ENCODE data around the gene UPF2.

The UPF2 gene

DNA sequence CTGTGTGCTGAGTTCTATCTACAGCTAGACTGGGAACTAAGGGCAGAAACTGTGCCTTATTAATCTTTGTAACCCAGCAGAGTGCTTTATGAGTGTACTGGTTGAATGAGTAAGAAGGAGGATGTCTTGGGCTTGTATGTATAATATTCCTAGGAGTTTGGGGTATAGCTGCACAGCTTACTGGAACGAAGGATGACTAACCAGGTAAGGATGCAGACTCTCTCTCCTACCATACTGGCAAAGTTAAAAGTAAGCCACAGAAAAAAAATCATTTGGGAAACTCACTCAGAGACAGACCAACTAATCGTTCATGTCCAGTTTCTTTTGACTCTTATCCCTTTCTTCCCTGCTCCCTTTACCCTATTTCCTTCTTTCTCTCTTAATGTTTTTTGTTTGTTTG lies 24.7 kb upstream of the UPF2 start:
- no peak overlapping the region for H3K9ac ChIP-seq (ENCODE audit: low read length)
- H3K27me3 ChIP-seq (ENCODE audit: control insufficient read depth in 1 of 2, insufficient read depth in 2 of 2, low read length in 2 of 2), result no peaks in the 10 kb centered on the region
- no peak overlapping the region for H3K27ac ChIP-seq (ENCODE audit: low read depth, low read length)
- no peaks in the 10 kb centered on the region for H3K9me3 ChIP-seq (ENCODE audit: low read length)
- no peak overlapping the region for H3K4me3 ChIP-seq (ENCODE audit: low read depth in 1 of 2, low read length in 2 of 2)
- H3K36me3 ChIP-seq (ENCODE audit: insufficient read depth, low read length), result no peaks in the 10 kb centered on the region
- peaks cover 8% of the 10 kb centered on the region for H3K4me1 ChIP-seq (ENCODE audit: insufficient read depth, low read length)

DNA sequence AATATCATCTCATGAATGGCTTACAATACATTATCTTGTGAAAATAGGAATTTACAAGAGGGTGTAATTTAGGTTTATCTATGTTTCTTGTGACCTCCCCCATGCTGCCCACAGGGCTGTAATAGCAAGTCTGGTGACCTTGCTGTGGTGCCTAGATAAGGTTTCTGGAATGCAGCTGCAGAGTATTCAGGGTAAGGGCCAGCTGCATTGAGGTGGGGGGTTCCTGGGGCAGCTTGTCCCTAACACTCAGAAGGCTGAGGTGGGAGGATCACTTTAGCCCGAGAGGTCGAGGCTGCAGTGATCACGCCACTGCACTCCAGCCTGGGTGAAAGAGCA lies 20.8 kb upstream of the UPF2 start:
- no peaks in the 10 kb centered on the region for H3K36me3 ChIP-seq (ENCODE audit: insufficient read depth, low read length)
- H3K27ac ChIP-seq (ENCODE audit: low read depth, low read length), result no peak overlapping the region
- no peaks in the 10 kb centered on the region for H3K4me1 ChIP-seq (ENCODE audit: insufficient read depth, low read length)
- H3K9ac ChIP-seq (ENCODE audit: low read length), result no peak overlapping the region
- no peaks in the 10 kb centered on the region for H3K27me3 ChIP-seq (ENCODE audit: control insufficient read depth in 1 of 2, insufficient read depth in 2 of 2, low read length in 2 of 2)
- H3K9me3 ChIP-seq (ENCODE audit: low read length), result no peaks in the 10 kb centered on the region
- no peak overlapping the region for H3K4me3 ChIP-seq (ENCODE audit: low read depth in 1 of 2, low read length in 2 of 2)

GRCh38 chr10:12062754-12063482 lies 20.3 kb upstream of the UPF2 start:
- Histone ChIP-seq H3K9me3 (ENCODE audit: low read length) (no peaks in the 10 kb centered on the region), H3K9ac (ENCODE audit: low read length) (no peak overlapping the region), H3K4me1 (ENCODE audit: insufficient read depth, low read length) (no peaks in the 10 kb centered on the region), H3K27me3 (ENCODE audit: control insufficient read depth in 1 of 2, insufficient read depth in 2 of 2, low read length in 2 of 2) (no peaks in the 10 kb centered on the region), H3K27ac (ENCODE audit: low read depth, low read length) (no peak overlapping the region), H3K4me3 (ENCODE audit: low read depth in 1 of 2, low read length in 2 of 2) (no peak overlapping the region), H3K36me3 (ENCODE audit: insufficient read depth, low read length) (no peaks in the 10 kb centered on the region)

- no peaks in the 10 kb centered on the region for H3K36me3 ChIP-seq (ENCODE audit: insufficient read depth, low read length)
These were observed 18.5 kb upstream of the UPF2 start for GRCh38 chr10:12061124-12061523.

DNA sequence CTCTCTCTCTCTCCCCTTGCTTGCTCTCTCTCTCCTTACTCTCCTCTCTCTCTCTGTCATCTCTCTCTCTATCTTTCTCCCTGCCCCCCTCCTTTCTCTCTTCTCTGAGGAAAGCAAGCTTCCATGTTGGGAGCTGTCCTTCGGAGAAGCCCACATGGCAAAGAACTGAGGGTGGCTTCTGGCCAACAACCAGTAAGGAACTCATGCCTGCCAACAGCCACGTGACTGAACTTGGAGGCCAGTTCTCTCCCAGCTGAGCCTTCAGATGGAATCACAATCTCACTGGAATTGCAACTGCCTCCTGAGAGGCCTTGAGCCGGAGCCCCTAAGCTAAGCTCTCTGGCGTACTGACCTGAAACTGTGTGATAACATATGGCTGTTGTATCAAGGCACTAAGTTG lies 14.1 kb upstream of the UPF2 start:
- Histone ChIP-seq H3K36me3 (ENCODE audit: insufficient read depth, low read length) (no peaks in the 10 kb centered on the region), H3K27ac (ENCODE audit: low read depth, low read length) (no peak overlapping the region), H3K9me3 (ENCODE audit: low read length) (no peaks in the 10 kb centered on the region), H3K4me3 (ENCODE audit: low read depth in 1 of 2, low read length in 2 of 2) (no peak overlapping the region), H3K9ac (ENCODE audit: low read length) (no peak overlapping the region), H3K27me3 (ENCODE audit: control insufficient read depth in 1 of 2, insufficient read depth in 2 of 2, low read length in 2 of 2) (no peaks in the 10 kb centered on the region), H3K4me1 (ENCODE audit: insufficient read depth, low read length) (no peaks in the 10 kb centered on the region)

More at GRCh38 chr10:12061124-12061523, 18.5 kb upstream of the UPF2 start:
- no peak overlapping the region for H3K4me3 ChIP-seq (ENCODE audit: low read depth in 1 of 2, low read length in 2 of 2)
- H3K9ac ChIP-seq (ENCODE audit: low read length), result no peak overlapping the region
- H3K27me3 ChIP-seq (ENCODE audit: control insufficient read depth in 1 of 2, insufficient read depth in 2 of 2, low read length in 2 of 2), result no peaks in the 10 kb centered on the region
- H3K9me3 ChIP-seq (ENCODE audit: low read length), result no peaks in the 10 kb centered on the region
- H3K27ac ChIP-seq (ENCODE audit: low read depth, low read length), result no peak overlapping the region
- no peaks in the 10 kb centered on the region for H3K4me1 ChIP-seq (ENCODE audit: insufficient read depth, low read length)

DNA sequence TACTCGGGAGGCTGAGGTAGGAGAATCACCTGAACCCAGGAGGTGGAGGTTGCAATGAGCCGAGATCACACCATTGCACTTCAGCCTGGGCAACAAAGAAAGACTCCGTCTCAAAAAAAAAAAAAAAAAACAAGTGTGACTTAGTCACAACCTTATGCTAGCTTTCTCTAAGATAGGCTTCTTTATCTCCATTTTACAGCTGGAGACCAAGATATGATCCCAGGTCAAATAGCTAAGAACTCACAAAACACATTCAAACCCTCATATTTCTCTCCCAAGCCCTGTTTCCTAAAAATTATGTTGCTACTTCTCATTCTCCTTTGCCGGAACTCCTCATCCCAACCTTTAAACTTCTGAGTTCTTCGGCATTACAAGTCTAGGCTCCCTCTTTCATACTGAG lies 13.1 kb upstream of the UPF2 start:
- no peak overlapping the region for H3K9ac ChIP-seq (ENCODE audit: low read length)
- H3K27me3 ChIP-seq (ENCODE audit: control insufficient read depth in 1 of 2, insufficient read depth in 2 of 2, low read length in 2 of 2), result no peaks in the 10 kb centered on the region
- no peak overlapping the region for H3K27ac ChIP-seq (ENCODE audit: low read depth, low read length)
- no peaks in the 10 kb centered on the region for H3K4me1 ChIP-seq (ENCODE audit: insufficient read depth, low read length)
- H3K36me3 ChIP-seq (ENCODE audit: insufficient read depth, low read length), result no peaks in the 10 kb centered on the region
- no peak overlapping the region for H3K4me3 ChIP-seq (ENCODE audit: low read depth in 1 of 2, low read length in 2 of 2)
- no peaks in the 10 kb centered on the region for H3K9me3 ChIP-seq (ENCODE audit: low read length)

DNA sequence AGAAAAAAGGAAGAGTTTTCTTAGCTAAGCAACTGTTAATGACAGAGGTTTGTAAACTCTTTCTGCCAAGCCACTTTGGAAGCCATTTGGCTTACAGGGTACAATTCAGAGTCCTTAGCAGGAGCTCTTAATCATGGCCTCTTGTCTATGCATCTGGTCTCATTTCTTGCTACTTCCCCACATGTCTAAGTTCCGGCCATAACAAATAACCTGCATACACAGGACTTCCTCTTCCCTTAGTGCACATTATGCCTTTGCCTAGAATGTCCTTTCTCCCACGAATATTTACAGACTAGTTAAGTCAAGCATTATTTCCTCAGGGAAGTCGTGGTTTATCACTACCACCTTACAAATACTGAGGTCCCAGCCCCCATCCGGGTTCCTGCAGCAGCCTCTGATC lies 8.6 kb upstream of the UPF2 start:
- Histone ChIP-seq H3K27me3 (ENCODE audit: control insufficient read depth in 1 of 2, insufficient read depth in 2 of 2, low read length in 2 of 2) (no peaks in the 10 kb centered on the region), H3K9me3 (ENCODE audit: low read length) (no peaks in the 10 kb centered on the region), H3K4me1 (ENCODE audit: insufficient read depth, low read length) (no peaks in the 10 kb centered on the region), H3K27ac (ENCODE audit: low read depth, low read length) (no peak overlapping the region), H3K9ac (ENCODE audit: low read length) (no peak overlapping the region), H3K4me3 (ENCODE audit: low read depth in 1 of 2, low read length in 2 of 2) (no peak overlapping the region), H3K36me3 (ENCODE audit: insufficient read depth, low read length) (no peaks in the 10 kb centered on the region)

GRCh38 chr10:12050528-12050927 lies 7.9 kb upstream of the UPF2 start:
- no peak overlapping the region for H3K27ac ChIP-seq (ENCODE audit: low read depth, low read length)
- H3K4me1 ChIP-seq (ENCODE audit: insufficient read depth, low read length), result no peaks in the 10 kb centered on the region

DNA sequence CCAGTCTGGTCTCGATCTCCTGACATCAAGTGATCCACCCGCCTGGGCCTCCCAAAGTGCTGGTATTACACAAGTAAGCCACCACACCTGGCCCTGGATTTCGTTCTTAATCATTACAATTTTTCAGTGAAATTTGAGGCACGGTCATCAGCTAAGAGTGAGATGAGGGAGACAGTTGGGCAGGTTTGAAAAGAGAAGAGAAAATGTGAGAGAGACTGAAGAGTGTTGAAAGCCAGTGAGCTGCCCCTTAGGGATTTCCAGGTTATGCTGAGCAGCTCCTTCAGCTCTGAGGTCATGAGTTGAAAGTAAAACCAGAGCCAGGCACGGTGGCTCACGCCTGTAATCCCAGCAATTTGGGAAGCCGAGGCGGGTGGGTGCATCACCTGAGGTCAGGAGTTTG lies 5.9 kb upstream of the UPF2 start:
- Histone ChIP-seq H3K36me3 (ENCODE audit: insufficient read depth, low read length) (no peaks in the 10 kb centered on the region), H3K27me3 (ENCODE audit: control insufficient read depth in 1 of 2, insufficient read depth in 2 of 2, low read length in 2 of 2) (no peaks in the 10 kb centered on the region), H3K27ac (ENCODE audit: low read depth, low read length) (no peak overlapping the region), H3K9ac (ENCODE audit: low read length) (no peak overlapping the region), H3K4me3 (ENCODE audit: low read depth in 1 of 2, low read length in 2 of 2) (no peak overlapping the region), H3K9me3 (ENCODE audit: low read length) (no peaks in the 10 kb centered on the region), H3K4me1 (ENCODE audit: insufficient read depth, low read length) (no peaks in the 10 kb centered on the region)

More at GRCh38 chr10:12050528-12050927, 7.9 kb upstream of the UPF2 start:
- Histone ChIP-seq H3K36me3 (ENCODE audit: insufficient read depth, low read length) (no peaks in the 10 kb centered on the region), H3K9me3 (ENCODE audit: low read length) (no peaks in the 10 kb centered on the region), H3K4me3 (ENCODE audit: low read depth in 1 of 2, low read length in 2 of 2) (no peak overlapping the region), H3K9ac (ENCODE audit: low read length) (no peak overlapping the region), H3K27me3 (ENCODE audit: control insufficient read depth in 1 of 2, insufficient read depth in 2 of 2, low read length in 2 of 2) (no peaks in the 10 kb centered on the region)

GRCh38 chr10:12045596-12045995 lies 3.0 kb upstream of the UPF2 start:
- Histone ChIP-seq H3K4me1 (ENCODE audit: insufficient read depth, low read length) (peaks cover 10% of the 10 kb centered on the region), H3K4me3 (ENCODE audit: low read depth in 1 of 2, low read length in 2 of 2) (no peak overlapping the region), H3K27ac (ENCODE audit: low read depth, low read length) (no peak overlapping the region), H3K9me3 (ENCODE audit: low read length) (no peaks in the 10 kb centered on the region), H3K27me3 (ENCODE audit: control insufficient read depth in 1 of 2, insufficient read depth in 2 of 2, low read length in 2 of 2) (no peaks in the 10 kb centered on the region), H3K9ac (ENCODE audit: low read length) (no peak overlapping the region), H3K36me3 (ENCODE audit: insufficient read depth, low read length) (no peaks in the 10 kb centered on the region)

- H3K4me3 ChIP-seq (ENCODE audit: low read depth in 1 of 2, low read length in 2 of 2), result peak overlapping the region; percentile 66 to 76
- peak overlapping the region; percentile 62 for H3K9ac ChIP-seq (ENCODE audit: low read length)
- no peaks in the 10 kb centered on the region for H3K9me3 ChIP-seq (ENCODE audit: low read length)
- H3K4me1 ChIP-seq (ENCODE audit: insufficient read depth, low read length), result peaks cover 13% of the 10 kb centered on the region
- H3K27me3 ChIP-seq (ENCODE audit: control insufficient read depth in 1 of 2, insufficient read depth in 2 of 2, low read length in 2 of 2), result no peaks in the 10 kb centered on the region
- H3K36me3 ChIP-seq (ENCODE audit: insufficient read depth, low read length), result no peaks in the 10 kb centered on the region
- peak overlapping the region; percentile 91 for H3K27ac ChIP-seq (ENCODE audit: low read depth, low read length)
These were observed 206 bp downstream of the UPF2 start for GRCh38 chr10:12042409-12042796.

DNA sequence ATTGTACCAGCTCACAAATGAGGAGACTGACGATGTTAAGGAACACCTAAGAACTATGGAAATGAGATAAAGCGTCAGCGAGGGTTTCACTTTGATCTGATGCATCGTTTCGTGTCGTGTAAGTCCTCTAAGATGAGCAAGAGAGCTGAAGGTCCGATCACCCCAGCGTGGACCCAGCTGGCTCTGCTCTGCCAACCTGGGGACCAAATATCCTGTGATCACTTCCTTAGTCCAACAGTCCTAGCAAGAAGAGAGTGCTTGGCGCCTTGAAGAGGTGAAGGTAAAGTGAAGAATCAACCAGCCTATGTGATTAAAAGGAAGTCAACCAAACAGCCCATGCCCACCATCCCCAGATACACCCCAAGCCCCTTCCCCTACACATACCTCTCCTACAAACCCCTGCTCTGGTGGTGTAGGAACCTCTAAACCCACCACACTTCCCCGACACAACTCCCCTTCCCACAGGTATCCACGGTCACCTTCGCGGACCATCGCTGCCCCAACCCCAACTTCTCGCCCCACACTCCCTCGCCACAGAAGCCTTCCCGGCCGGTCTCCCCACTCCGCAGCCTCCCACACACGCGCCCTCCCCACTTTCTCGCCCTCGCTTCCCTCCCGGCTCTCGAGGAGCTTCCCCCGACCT lies 722 bp downstream of the UPF2 start:
- Histone ChIP-seq H3K27ac (ENCODE audit: low read depth, low read length) (peak overlapping the region; percentile 91), H3K36me3 (ENCODE audit: insufficient read depth, low read length) (no peaks in the 10 kb centered on the region), H3K27me3 (ENCODE audit: control insufficient read depth in 1 of 2, insufficient read depth in 2 of 2, low read length in 2 of 2) (no peaks in the 10 kb centered on the region), H3K9me3 (ENCODE audit: low read length) (no peaks in the 10 kb centered on the region), H3K4me3 (ENCODE audit: low read depth in 1 of 2, low read length in 2 of 2) (peak overlapping the region; percentile 66 to 76), H3K4me1 (ENCODE audit: insufficient read depth, low read length) (peaks cover 13% of the 10 kb centered on the region), H3K9ac (ENCODE audit: low read length) (peak overlapping the region; percentile 62)
